ENCODE measurements around the gene SBNO1. TPM values are rescaled to one million over a fixed set of nuclear protein-coding genes. Genes with fewer than 3 reads are reported as not detected.
"Not testable (repeated sequence)": the region's sequence is repeated elsewhere in the genome, so short reads cannot be mapped to it uniquely, and the experiment has no call there.

SBNO1 gene
- polyA plus RNA-seq, 3 donors: 31.5 to 32.2 (median 31.9) TPM

DNA sequence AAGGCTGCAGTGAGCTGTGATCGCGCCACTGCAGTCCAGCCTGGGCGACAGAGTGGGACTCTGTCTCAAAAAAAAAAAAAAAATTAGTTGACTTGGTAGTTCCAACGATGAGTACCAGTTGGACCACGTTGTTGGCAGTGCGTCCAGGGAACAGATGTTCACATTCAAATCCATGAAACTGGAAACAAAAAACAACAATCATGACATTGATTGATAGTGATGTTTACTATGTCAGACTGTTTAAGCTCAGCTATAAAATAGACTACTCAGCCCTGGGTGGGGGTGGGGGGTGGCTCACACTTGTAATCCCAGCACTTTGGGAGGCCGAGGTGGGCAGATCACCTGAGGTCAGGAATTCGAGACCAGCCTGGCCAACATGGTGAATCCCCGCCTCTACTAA lies 112.3 kb downstream of the SBNO1 start:
- not testable (repeated sequence) for DNase-seq (ENCODE audit: low read depth in 3 of 3, low spot score in 2 of 3)

DNA sequence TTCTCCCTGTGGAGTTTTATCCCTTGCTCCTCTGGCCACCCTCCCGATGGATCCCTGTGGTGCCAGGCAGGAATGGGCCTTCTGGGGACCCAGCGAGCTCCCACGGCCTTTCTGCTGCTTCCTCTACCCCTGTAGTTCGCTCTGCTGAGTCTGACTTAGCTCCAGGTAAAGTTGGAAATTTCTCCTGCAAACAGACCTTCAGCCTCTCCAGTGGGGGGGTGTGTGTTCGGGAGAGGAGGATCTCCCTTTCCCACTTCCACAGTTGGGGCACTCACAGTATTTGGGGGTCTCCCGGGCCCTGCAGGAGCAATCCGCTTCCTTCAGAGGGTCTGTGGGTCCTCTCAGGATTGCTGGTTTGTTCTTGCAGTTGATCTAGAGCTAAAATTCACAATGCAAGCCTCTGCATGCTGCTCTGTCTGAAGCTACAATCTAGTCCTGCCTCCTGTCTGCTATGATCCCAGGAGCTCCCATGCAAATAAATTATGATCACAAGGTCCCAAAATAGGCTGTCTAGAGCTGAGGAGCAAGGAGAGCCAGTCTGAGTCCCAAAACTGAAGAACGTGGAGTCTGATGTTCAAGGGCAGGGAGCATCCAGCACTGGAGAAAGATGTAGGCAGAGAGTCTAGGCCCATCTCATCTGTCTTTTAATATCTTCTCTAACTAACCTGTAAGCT lies 113.1 kb downstream of the SBNO1 start:
- DNase-seq (ENCODE audit: low read depth in 3 of 3, low spot score in 2 of 3): no peak

DNA sequence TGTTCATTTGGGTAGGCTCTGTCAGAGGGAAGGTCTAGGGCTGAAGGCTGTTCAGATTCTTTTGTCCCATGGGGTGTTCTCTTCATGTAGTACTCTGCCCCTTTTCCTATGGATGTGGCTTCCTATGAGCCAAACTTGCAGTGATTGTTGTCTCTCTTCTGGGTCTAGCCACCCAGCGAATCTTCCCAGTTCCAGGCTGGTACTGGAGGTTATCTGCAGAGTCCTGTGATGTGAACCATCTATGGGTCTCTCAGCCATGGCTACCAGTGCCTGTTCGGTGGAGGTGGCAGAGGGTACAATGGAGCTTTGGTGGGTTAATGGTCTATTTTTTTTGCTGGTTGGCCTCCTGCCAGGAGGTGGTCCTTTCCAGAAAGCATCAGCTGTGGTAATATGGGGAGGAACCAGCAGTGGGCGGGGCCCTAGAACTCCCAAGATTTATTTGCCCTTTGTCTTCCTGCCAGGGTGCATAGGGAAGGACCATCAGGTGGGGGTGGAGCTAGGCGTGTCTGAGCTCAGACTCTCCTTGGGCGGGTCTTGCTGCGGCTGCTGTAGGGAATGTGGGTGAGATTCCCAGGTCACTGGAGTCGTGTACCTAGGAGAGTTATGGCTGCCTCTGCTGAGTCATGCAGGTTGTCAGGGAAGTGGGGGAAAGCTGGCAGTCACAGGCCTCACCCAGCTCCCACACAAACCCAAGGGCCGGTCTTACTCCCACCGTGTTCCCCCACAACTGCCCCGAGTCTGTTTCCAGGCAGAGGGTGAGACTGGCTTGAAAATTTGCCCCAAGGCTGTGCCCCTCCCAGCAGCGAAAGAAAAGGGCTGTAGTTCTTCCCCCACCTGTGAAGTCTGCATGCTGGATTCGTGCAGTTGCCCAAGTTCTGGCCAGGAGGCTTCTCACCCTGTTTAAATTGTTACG lies 113.9 kb downstream of the SBNO1 start:
- DNase-seq (ENCODE audit: low read depth in 3 of 3, low spot score in 2 of 3): no peak

DNA sequence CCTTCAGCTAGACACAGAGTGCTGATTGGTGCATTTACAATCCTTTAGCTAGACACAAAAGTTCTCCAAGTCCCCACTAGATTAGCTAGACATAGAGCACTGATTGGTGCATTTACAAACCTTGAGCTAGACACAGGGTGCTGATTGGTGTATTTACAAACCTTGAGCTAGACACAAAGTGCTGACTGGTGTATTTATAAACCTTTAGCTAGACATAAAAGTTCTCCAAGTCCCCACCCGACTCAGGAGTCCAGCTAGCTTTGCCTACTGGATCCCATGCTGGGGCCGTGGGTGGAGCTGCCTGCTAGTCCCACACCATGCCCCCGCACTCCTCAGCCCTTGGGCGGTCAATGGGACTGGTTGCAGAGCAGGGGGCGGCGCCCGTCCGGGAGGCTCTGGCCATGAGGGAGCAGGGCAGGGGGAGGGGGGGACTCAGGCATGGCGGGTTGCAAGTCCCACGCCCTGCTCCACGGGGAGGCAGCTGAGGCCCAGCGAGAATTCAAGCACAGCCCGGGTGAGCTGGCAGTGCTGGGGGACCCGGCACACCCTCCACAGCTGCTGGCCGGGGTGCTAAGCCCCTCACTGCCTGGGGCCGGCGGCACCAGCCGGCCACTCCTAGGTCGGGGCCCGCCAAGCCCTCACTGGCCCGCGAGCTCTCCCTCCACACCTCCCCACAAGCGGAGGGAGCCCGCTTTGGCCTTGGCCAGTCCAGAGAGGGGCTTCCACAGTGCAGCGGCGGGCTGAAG lies 115.5 kb downstream of the SBNO1 start:
- DNase-seq (ENCODE audit: low read depth in 3 of 3, low spot score in 2 of 3): not testable (repeated sequence)

DNA sequence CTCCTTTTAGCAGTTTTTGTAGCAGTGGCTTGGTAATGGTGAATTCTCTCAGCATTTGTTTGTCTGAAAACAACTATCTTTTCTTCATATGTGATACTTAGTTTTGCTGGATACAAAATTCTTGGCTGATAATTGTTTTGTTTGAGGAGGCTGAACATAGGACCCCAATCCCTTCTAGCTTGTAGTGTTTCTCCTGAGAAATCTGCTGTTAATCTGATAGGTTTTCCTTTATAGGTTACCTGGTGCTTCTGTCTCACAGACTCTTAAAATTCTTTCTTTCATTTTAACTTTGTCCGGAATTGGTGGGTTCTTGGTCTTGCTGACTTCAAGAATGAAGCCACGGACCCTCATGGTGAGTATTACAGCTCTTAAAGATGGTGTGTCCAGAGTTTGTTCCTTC lies 116.5 kb downstream of the SBNO1 start:
- DNase-seq (ENCODE audit: low read depth in 3 of 3, low spot score in 2 of 3): not testable (repeated sequence)

DNA sequence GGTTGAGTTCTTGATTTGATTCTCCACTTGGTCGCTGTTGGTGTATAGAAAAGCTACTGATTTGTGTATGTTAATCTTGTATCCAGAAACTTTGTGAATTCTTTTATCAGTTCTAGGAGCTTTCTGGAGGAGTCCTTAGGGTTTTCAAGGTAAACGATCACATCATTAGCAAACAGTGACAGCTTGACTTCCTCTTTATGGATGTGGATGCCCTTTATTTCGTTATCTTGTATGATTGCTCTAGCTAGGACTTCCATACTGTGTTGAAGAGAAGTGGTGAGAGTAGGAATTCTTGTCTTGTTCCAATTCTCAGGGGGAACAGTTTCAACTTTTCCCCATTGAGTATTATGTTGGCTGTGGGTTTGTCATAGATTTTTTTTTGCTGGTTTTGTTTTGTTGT lies 119.0 kb downstream of the SBNO1 start:
- no peak for DNase-seq (ENCODE audit: low read depth in 3 of 3, low spot score in 2 of 3)

DNA sequence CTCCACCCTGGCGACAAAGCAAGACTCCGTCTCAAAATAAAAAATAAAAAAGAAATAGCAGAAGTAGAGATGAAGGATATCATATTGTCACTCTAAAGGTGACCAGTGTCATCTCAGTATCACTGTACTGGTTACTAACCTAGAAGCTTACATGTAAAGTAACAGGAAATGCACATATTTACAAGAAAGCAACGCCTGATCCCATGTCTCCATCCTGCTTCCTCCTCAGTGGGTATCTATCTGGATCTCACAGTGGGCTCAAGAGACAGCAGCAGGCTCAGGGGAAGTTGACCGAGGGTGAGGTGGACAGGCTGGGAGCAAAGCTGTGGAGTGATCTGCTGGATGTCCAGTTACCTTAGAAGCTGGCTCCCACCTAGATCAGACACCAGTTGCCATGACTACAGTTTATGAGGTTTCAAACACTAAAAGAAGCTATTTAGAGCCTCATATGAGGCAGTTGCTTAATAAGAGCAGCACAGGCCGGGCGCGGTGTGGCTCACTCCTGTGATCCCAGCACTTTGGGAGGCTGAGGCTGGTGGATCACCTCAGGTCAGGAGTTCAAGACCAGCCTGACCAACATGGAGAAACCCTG lies 120.9 kb downstream of the SBNO1 start:
- no peak for DNase-seq (ENCODE audit: low read depth in 3 of 3, low spot score in 2 of 3)

DNA sequence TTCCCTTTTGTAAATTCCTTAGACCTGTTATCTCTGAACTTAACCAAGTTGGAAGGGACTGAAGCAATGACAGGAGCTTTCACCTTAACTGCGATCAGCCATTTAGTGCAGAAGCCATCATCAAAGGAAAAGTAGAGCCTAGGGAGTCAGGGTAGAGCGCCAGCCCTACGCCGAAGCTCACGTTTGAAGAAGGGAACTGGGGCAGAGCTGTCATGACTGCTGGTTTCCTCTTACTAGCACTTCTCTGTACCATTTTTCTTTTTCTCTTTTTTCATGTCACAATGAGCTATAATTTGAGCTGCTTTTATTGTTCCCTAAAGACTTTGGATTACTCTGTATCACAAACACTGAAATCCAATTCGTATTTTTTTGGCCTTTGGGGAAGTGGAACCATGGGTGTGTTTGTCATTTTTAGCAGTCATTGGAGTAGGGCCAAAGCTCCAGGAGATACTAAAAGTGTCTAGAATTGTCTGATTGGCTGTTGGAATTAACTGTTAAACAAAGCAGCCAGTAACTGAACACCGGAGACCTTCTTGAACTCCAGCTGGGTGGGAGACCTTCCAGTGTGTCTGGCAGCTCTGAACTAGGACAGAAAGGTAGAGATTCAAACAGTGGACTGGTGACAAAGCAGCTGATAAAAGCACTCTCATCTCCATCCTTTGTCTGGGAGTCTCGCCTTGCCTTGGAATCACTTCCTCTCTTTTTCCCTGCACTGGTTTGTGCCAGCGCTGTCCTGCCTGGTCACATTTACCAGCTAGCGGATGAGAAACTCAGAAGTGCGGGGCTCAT lies 122.3 kb downstream of the SBNO1 start:
- DNase-seq (ENCODE audit: low read depth in 3 of 3, low spot score in 2 of 3): no peak

Other genes with a start within 250 kb of the SBNO1 start
- gene PITPNM2, start 213.8 kb downstream of the SBNO1 start, polyA plus RNA-seq (ENCODE audit: insufficient read length in 3 of 3): 1 to 10 TPM; 4.7 to 5.8 (median 5.6) TPM
- 10 to 100 TPM; 27.3 to 30.5 (median 30.3) TPM for gene MPHOSPH9, start 131.7 kb downstream of the SBNO1 start, polyA plus RNA-seq (ENCODE audit: insufficient read length in 3 of 3)
- 10 to 100 TPM; 21.9 to 25.1 (median 22.0) TPM for gene MTRFR, start 131.4 kb downstream of the SBNO1 start, polyA plus RNA-seq (ENCODE audit: insufficient read length in 3 of 3)
- gene CDK2AP1, start 93.0 kb downstream of the SBNO1 start, polyA plus RNA-seq (ENCODE audit: insufficient read length in 3 of 3): 100 to 1,000 TPM; 182 to 206 (median 199) TPM
- 10 to 100 TPM; 47.6 to 48.3 (median 47.9) TPM for gene KMT5A, start 19.3 kb upstream of the SBNO1 start, polyA plus RNA-seq (ENCODE audit: insufficient read length in 3 of 3)
- 1 to 10 TPM; 5.6 to 6.0 (median 5.7) TPM for gene RILPL2, start 71.8 kb upstream of the SBNO1 start, polyA plus RNA-seq (ENCODE audit: insufficient read length in 3 of 3)
- gene SNRNP35, start 93.3 kb upstream of the SBNO1 start, polyA plus RNA-seq (ENCODE audit: insufficient read length in 3 of 3): 10 to 100 TPM; 39.1 to 42.7 (median 40.4) TPM
- 10 to 100 TPM; 15.5 to 17.9 (median 16.1) TPM for gene RILPL1, start 168.9 kb upstream of the SBNO1 start, polyA plus RNA-seq (ENCODE audit: insufficient read length in 3 of 3)
- 100 to 1,000 TPM; 230 to 233 (median 232) TPM for gene TMED2, start 219.7 kb upstream of the SBNO1 start, polyA plus RNA-seq (ENCODE audit: insufficient read length in 3 of 3)
- 10 to 100 TPM; 21.7 to 26.6 (median 23.2) TPM for gene DDX55, start 237.3 kb upstream of the SBNO1 start, polyA plus RNA-seq (ENCODE audit: insufficient read length in 3 of 3)

Measured in right renal cortex interstitium (tissue), 3 donors.